NCI-H1694 (cell line): Measurements from ENCODE around the gene CRNKL1.
A peak's percentile ranks its signal among the peaks of the same experiment; 100 is the strongest.

Experiments used
- DNase-seq: peaks from one replicate; lab custom pipeline; 2025; lab: John Stamatoyannopoulos, UW

Gene CRNKL1

DNA sequence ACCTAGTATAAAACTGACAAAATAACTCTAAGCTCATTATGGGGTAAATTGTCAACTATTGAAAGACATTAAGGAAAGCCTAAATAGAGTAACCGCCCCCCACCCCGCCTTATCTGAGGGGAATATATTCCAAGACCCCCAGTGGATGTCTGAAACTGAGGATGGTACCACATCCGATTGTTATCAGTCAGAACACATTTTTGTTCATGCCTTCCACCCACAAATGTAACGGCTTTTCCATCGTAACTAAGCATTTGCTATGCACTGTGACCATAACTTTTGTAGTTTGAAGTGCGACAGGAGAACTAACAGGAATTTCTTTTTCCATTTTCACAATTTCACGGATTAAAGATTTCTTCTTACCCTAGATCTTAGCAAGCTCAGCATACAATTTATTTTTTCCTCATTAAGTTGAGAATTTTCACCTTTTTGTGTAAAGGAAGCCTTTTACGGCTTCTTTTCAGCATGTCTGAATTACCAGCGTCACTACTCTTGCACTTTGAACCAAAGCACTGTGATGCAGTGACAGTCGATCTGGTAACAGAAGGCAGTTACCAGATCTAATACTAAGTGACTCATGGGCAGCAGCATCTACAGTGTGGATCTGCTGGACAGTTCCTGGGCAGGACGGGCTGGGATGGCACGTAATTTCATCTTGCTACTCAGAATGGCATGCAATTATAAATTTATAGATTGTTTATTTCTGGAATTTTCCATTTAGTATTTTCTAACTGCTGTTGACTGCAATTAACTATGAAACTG is 11.9 kb upstream of the CRNKL1 start:
- no peak for DNase-seq

DNA sequence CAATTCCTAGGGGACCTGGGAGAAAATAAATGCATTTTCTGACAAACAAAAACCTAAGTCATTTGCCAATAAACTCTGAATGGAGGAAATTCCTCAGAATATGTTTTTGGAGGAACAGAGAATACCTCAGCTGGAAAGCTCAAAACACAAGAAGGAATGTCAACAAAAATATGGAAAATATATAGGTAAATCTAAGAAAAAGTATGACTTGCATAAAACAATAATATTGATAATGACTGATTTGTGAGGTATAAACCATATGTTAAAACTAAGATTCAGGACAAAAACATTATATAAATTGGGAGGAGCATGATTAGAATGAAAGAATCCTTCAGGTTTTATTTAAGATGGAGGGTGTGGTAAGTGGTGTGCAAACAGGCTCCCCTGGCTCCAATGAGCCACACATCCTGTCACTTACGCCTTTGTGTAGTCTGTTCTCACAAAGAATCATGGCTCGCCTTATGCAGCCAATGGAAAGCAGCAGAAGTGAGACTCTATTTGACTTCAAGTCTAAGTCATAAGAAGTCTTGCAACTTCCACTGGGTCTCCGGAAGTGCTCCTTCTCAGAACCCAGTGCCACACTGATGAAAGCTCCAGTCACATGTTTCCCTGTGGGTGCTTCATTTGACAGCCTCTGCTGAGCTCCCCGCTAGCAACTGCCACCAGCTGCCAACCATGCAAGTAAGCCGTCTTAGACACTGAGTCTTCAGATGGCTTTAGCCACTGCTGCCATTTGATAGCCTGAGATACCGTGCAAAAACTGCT is 8.2 kb upstream of the CRNKL1 start:
- DNase-seq: no peak

DNA sequence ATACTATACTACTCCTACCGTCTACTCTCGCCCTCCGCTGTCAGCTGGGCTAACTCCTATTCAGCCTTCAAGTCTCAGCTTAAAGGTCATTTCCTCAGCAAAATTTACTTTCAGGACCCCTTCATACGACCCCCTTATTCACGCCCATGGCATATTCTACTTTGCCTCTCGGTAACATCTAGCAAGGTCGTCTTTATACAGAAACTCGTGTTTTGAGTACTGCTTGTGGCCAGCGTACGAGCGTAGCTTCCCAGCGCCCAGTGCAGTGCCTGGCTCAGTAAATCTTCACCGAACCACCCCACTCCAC is 546 bp downstream of the CRNKL1 start:
- no peak for DNase-seq

DNA sequence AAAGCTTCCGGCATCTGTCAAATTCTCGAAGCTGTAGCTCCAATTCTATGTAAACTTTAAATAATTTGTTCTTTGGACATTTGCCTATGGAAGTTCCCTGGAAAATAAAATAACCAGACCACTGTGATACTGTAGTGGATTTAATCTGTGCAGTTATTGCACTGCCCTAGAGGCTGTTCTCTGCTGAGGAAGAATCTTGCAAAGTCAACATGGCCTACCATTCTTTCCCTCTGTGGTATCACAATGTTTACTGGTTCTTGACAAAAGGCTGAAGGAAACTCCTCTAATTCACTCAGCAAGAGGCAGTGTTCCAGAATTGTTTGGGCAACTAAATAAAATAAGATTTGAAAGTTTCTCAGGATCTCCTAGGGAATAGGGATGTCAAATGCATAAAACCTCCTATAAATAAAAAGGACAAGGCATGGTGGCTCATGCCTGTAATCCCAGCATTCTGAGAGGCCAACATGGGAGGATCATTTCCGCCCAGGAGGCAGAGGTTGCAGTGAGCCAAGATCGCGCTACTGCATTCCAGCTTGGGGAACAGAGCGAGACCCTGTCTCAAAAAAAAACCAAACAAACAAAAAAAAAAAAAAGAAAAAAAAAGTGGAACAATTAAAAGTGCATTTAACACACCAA is 12.4 kb downstream of the CRNKL1 start:
- no peak for DNase-seq

DNA sequence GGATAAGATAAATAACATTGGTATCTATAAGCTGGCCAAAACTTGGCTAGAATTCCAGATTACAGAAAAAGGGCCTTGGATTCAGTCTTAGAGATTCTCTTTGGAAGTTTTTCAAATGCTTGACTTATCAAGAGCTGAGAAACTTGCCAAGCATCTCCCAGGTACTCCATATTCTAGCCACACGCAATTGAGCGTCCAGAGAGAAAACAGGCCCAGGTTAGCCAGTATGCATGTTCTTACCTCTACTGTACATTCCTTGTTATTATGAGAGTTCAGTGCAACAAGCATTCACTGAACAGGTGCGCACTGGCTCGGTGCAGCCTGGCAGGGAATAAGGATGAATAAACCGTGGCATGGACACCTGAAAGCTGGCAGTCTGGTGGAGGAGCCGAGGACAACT is 13.7 kb downstream of the CRNKL1 start:
- no peak for DNase-seq

DNA sequence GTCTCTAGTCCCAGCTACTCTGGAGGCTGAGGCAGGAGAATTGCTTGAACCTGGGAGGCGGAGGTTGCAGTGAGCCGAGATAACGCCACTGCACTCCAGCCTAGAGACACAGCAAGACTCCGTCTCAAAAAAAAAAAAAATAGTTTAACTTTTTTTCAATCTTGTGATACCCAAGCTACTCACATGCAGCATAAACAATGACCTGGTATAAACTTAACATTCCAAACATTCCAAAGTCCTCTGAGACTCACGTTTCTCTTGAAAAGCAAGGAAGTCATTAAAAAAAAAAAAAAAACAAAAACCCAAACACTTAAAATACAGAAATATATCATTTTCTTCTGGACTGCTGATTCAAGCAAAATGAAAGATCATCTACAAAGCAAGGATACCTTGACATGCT is 14.3 kb downstream of the CRNKL1 start:
- DNase-seq: no peak

DNA sequence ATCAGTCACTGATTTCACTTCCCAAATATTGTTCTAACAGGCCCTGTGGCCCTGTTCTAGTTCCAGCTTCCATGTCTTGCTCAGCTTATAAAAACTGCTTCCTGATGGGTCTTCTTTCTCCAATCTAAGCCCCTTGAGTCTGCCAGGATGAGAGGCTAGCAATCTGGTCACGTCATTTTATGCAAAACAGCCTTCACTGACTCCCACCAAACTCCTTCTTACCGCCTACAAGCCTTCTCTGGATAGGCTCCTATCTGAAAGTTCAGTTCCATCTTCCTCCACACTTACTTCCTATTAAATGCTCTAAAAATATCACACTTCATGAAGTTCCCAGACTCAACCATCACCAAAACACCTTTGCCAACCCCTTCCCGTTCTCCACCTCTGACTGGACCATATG is 15.5 kb downstream of the CRNKL1 start:
- no peak for DNase-seq

DNA sequence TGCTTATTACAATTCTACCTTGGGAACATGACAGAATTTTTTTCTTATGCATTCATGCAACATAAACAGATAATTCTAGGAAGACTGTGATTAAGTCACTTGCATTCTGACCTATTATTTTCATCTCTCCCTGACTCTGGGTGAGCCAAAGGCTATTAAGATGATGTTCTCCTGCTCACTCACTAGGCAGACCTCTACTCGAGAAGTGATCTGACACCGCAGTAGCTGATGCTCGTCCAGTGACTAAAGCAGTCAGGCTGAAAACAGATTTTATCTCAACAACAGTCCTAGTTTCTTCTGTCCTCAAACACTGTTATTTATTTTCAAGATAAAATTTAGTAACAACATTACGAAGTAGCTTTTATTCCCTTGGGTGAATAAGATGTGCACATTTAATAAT is 17.8 kb downstream of the CRNKL1 start:
- DNase-seq: no peak

DNA sequence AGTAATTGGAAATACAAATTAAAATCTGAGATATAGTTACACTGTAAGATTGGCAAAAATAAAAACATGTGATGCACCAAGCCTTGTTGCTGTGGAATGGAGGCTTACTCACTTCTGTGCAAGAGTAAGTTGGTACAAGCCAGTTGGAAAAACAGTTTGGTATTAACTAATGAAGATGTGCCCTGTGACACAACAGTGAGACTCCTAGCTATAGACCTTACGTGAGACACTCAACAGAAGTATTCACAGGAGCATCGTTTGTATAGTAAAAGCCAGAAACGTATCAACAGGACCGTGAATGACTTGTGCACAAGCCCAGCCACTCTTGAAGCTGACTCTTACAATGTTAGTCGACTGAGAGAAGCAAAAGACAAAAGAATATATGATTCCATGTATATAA is 20.5 kb downstream of the CRNKL1 start:
- no peak for DNase-seq

DNA sequence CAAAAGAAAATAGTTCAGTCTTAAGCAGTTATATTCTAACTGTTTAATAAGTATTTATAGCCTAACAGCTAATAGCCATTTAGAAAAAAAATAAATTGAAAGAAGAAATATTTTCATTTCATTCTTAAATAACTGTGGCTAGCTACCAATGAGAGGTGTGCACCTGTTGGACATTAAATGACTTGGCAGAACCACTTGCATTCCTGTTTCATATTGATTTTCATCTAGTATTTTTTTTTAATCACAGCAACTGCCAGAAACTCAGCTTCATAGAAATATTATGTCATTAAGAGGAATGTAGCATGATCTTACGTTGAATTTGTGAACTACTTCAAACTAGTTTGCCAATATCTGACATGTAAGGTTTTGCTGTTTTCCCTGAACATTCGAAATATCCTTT is 25.0 kb downstream of the CRNKL1 start:
- DNase-seq: no peak

DNA sequence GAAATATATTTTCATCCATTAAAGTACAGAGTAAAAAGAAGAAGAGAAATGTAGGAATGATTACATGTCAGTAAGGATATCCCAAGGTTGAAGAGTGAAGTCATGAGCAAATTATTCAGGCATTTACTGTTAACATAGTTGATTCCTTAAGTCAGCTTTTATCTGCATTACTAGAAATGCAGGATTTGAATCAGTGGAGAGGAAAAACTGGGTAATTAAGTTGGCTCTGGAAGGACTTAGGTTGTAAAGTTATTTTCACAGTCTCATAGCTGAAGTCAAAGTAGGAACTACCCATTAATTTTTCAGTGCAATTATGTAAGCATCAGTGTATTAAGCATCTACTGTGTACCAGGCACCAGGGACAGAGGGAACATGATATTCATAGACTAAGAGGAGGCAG is 27.3 kb downstream of the CRNKL1 start:
- no peak for DNase-seq

DNA sequence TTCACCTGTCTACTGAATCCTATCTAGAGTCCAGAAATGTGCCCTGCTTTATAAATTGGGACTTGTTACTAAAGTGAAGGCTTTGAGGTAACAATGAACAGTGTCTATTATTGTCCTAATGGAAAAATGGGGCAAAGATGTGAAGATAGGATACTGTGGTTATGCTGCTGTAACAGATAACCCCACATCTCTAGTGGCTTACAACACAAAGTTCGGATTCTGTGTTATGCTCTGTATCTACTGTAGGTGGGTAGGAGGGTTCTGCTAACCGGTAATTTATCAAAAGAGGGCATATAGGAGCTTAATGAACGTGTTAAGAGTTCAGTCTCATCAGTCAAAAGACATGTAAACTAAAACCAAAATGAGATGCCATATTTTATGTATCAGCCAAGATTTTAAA is 28.9 kb downstream of the CRNKL1 start:
- DNase-seq: no peak

DNA sequence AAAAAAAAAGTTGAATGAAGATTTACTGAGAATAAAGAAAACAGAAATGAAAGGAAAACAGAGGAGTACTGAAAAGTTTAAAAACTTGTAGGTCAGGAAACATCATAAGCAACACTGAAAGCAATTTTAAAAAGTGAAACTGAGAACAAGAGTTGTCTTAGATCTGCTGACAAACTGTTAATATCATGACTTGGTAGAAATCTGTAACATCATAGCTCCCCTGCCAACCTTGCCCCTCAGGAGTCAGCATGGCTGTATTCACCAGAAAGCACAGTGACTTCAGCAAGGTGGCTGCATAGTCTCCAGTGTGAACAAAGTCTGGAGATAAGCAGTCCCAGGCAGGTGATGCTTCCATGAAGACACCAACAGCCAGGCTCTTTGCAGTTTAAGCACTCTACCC is 29.8 kb downstream of the CRNKL1 start:
- no peak for DNase-seq

DNA sequence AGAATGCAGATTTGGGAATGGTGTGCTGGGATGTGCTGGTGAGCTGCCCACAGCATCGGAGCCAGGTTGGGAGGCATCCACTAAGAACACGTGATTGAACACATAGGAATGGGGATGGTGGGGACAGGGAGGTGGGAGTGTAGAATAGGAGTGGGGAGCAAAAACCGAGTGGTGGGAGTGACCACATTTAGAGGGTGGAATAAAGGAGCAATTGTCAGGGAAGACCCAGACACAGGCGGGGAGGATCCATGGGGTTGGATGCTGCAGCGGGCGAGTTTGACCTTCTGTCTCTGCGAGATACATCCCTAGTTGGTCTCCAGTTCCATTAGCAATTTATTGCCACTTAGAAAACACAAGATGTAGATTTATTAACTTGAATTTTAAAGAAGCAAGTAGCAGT is 30.4 kb downstream of the CRNKL1 start:
- DNase-seq: no peak

DNA sequence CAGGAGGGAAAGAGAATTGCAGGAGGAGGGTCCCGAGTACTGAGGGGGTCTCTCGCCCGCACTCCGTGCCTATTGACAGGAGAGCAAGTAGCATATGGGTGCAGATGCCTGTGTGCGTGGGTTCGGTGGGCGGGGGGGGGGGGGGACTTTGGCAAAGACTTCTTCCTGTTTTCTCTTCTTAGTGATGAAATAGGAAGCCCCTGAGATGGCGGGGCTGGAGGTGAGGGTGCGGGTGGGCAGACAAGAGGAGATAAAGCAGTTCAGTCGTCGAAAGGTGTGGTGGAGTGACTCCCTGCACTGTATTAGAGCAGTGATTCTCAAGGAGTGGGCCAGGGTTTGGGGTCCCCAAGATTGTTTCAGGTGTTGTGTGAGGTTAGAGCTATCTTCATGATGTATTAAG is 31.4 kb downstream of the CRNKL1 start:
- no peak for DNase-seq

DNA sequence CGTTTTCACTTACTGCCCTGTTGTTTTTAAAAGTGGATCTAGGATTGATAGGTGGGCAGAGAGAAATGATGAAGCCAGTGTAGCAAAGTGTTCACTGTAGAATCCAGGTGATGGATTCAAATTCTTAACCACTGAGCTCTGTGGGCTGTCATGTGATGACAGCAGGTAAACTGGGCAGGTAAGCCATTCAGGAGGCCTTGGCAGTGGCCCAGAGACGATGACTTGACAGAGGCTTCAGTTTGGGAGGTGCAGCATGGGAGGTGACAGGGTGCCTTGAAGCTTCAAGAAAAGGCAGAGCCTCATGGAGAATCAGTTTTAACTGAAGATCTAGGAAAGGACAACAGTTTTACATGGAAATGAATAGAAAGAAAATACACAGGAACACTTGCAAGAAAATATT is 33.1 kb downstream of the CRNKL1 start:
- DNase-seq: no peak

DNA sequence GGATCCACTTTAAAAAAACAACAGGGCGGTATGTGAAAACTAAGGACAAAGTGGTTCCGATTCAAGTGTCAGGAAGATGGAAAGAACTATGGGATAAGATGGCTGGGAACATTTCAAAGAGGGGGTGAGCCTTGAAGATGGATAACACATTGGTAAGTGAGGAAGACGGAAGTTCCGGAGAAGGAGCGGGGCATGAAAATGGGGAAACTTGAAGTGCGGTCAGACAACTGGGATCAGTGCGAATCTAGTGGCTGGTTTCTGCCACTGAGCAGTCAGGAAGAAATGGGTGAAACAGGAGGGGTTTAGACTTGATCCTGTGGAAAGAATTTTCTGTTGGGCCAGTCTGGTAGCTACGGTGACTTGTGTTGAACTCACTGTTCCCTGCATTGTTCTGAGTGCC is 33.9 kb downstream of the CRNKL1 start:
- no peak for DNase-seq

DNA sequence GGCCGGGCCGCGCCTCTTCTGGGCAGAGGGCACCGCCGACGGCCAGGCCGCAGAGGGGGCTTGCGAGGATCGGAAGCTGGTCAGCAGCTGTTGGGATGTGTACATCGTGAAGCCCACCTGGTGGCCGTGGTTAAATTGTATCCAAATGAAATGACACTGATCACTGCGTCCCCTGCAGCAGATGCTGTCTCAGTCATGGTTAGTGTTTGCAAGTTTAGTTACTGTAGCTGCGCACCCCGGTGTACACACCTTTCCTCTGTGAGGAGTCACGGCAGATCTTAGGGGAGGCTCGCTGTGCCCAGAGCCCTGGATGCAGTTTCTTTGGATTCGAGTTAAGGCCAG is 34.5 kb downstream of the CRNKL1 start:
- no peak for DNase-seq

DNA sequence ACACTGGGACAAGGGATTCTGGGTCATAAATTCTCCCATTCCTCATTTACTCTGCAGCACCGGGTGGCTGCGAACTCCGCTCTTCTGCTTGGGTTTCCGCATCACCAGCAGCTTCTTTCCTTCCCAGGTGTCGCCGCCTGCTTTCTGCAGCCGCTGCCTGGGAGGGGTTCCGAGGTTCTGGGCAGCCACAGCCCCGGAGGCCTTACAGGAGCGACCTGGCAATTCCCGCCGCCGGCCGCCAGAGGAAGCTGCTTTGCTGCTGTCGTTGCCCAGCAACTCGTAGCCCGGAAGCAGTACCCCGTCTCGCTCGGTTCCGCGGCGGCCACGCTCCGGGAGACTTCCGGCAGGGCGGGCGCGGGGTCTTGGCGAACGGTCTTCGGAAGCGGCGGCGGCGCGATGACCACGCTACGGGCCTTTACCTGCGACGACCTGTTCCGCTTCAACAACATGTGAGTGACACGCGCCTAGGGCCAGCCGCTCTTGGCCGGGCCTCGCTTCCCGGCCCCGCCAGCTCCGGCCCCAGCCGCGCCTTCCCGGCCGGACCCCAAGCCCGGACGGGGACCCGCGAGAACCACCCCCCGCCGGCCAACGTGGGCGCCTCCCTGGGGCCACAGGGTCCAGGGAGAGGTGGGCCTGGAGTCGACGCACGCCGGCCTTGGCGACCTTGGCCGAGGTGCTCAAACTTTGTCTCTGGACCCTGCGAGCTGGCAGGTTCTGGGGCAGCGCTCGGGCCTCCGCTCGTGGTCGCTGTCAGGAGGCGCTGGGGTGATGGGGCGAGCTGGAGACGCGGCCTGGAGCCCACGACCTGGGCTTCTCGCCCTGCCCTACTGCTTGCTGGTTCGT is 35.0 kb downstream of the CRNKL1 start, which contains the start of gene NAA20:
Gene NAA20, plus strand, starts transcription at position 362 of the 843 bp plus-strand sequence. Its CDS starts 35 bp downstream, at position 397.
- DNase-seq: peak; percentile 75

DNA sequence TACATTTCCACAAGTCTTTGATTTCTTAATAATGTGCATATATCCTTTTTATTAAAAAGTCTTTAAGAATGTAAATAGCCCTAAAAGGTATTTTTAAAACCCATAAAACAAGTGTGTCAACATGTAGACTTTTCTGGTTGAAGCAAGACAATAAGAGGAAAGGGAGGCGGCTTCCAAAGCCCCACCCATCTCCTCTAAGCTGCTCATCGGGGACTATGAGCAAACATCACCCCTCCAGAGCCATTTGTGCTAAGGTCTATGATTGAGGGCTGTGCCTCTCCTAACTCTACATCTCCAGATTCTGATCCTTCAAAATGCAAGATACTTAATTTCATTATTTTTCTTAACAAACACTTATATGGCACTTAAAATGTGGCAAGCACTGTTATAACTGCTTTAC is 37.6 kb downstream of the CRNKL1 start:
- no peak for DNase-seq

DNA sequence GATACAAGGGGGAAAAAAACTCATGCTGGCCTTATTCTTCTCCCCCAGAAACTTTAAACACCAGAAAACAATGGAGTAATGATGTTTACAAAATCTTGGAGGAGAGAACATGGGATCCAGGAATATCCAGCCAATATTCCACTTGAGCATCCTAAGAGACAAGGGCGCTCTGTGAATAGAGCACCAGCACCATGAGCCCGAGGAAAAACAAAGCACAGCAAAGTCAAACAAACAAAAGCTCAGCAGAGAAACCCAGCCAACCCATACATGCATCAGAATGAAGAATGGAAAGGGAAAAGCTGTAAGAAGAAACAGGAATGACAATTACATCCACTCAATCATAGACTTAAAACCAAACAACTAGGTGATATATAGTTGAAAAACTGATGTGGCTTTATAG is 39.7 kb downstream of the CRNKL1 start:
- no peak for DNase-seq
